Gastrocnemius medialis (tissue), 4 donors: ENCODE data around the gene SUN1.

Experiments
- POLR2A ChIP-seq, 2 donors: fragments of 450-650 bp; IDR thresholded peaks; one replicate each; pipeline ENCODE4 v1.6.1; 2017; ENCODE audit warnings: antibody characterized with exemption in 2 of 2, mild to moderate bottlenecking in 2 of 2, moderate library complexity in 2 of 2
- TF ChIP-seq, protein P1 (sequence below), 5 experiments: fragments of 450-650 bp in 3 of 5; fragments of 200-600 bp in 2 of 5; sonication (generic) in 2 of 5; IDR thresholded peaks in 4 of 5; conservative IDR thresholded peaks in 1 of 5; 1 replicate in 4 of 5; 2 replicates in 1 of 5; pipeline ENCODE4 v1.5.1; 2016 to 2019; ENCODE audit warnings: antibody characterized with exemption in 5 of 5, mild to moderate bottlenecking in 3 of 5, moderate library complexity in 3 of 5

- TF ChIP-seq, protein P1, sequence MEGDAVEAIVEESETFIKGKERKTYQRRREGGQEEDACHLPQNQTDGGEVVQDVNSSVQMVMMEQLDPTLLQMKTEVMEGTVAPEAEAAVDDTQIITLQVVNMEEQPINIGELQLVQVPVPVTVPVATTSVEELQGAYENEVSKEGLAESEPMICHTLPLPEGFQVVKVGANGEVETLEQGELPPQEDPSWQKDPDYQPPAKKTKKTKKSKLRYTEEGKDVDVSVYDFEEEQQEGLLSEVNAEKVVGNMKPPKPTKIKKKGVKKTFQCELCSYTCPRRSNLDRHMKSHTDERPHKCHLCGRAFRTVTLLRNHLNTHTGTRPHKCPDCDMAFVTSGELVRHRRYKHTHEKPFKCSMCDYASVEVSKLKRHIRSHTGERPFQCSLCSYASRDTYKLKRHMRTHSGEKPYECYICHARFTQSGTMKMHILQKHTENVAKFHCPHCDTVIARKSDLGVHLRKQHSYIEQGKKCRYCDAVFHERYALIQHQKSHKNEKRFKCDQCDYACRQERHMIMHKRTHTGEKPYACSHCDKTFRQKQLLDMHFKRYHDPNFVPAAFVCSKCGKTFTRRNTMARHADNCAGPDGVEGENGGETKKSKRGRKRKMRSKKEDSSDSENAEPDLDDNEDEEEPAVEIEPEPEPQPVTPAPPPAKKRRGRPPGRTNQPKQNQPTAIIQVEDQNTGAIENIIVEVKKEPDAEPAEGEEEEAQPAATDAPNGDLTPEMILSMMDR (IDR thresholded peaks at IDR 0.05 in 4 of 5, conservative IDR thresholded peaks at IDR 0.05 in 1 of 5) = no peak
- TF ChIP-seq POLR2A (IDR thresholded peaks at IDR 0.05) = no peak
These were observed 84.1 kb downstream of the SUN1 start for GRCh38 chr7:916291-916941.
